ENCODE measurements around the gene ZBP1.

The ZBP1 gene

GRCh38 chr20:57590485-57591288, 29.5 kb downstream of the ZBP1 start:
- Histone ChIP-seq H2AFZ (ENCODE audit: low read length) (no peak overlapping the region), H3K9ac (ENCODE audit: low read depth, low read length, poor library complexity, severe bottlenecking) (no peak overlapping the region), H3F3A (ENCODE audit: low read depth) (no peaks in the 10 kb centered on the region), H4K20me1 (ENCODE audit: insufficient read depth, low read length, poor library complexity, severe bottlenecking) (no peaks in the 10 kb centered on the region), H3K79me2 (ENCODE audit: insufficient read depth, low read length) (no peaks in the 10 kb centered on the region), H3K36me3 (ENCODE audit: insufficient read depth, low read length) (no peaks in the 10 kb centered on the region), H3K4me3 (ENCODE audit: low read length, poor library complexity, severe bottlenecking) (no peak overlapping the region), H3K4me2 (ENCODE audit: low read depth, low read length, poor library complexity, severe bottlenecking) (no peak overlapping the region), H3K9me3 (ENCODE audit: insufficient read depth, low read depth, low read length) (no peaks in the 10 kb centered on the region), H3K27me3 (ENCODE audit: insufficient read depth, low read length, poor library complexity, severe bottlenecking) (no peaks in the 10 kb centered on the region), H3K9me2 (replicated peaks; ENCODE audit: low read depth, low read length) (no peaks in the 10 kb centered on the region), H3K4me1 (ENCODE audit: insufficient read depth, low read length, poor library complexity, severe bottlenecking) (no peaks in the 10 kb centered on the region)
- TF ChIP-seq CTCF (conservative IDR thresholded peaks at IDR 0.05; ENCODE audit: low read length) (no peak), EZH2phosphoT487 (IDR thresholded peaks at IDR 0.05; ENCODE audit: borderline replicate concordance) (no peak)

- no peak overlapping the region for H2AFZ ChIP-seq (ENCODE audit: low read length)
- no peak overlapping the region for H3K4me3 ChIP-seq (ENCODE audit: low read length, poor library complexity, severe bottlenecking)
- no peaks in the 10 kb centered on the region for H3K27me3 ChIP-seq (ENCODE audit: insufficient read depth, low read length, poor library complexity, severe bottlenecking)
- no peaks in the 10 kb centered on the region for H3K79me2 ChIP-seq (ENCODE audit: insufficient read depth, low read length)
- TF ChIP-seq EZH2phosphoT487 (IDR thresholded peaks at IDR 0.05; ENCODE audit: borderline replicate concordance) (no peak), CTCF (conservative IDR thresholded peaks at IDR 0.05; ENCODE audit: low read length) (no peak)
- no peaks in the 10 kb centered on the region for H4K20me1 ChIP-seq (ENCODE audit: insufficient read depth, low read length, poor library complexity, severe bottlenecking)
- H3F3A ChIP-seq (ENCODE audit: low read depth): no peaks in the 10 kb centered on the region
- H3K9me2 ChIP-seq (replicated peaks; ENCODE audit: low read depth, low read length): no peaks in the 10 kb centered on the region
- no peak overlapping the region for H3K4me2 ChIP-seq (ENCODE audit: low read depth, low read length, poor library complexity, severe bottlenecking)
- H3K4me1 ChIP-seq (ENCODE audit: insufficient read depth, low read length, poor library complexity, severe bottlenecking): no peaks in the 10 kb centered on the region
- H3K36me3 ChIP-seq (ENCODE audit: insufficient read depth, low read length): no peaks in the 10 kb centered on the region
- H3K9ac ChIP-seq (ENCODE audit: low read depth, low read length, poor library complexity, severe bottlenecking): no peak overlapping the region
- no peaks in the 10 kb centered on the region for H3K9me3 ChIP-seq (ENCODE audit: insufficient read depth, low read depth, low read length)
These were observed 30.3 kb downstream of the ZBP1 start for GRCh38 chr20:57589728-57590484.

- no peak overlapping the region for H3K9ac ChIP-seq (ENCODE audit: low read depth, low read length, poor library complexity, severe bottlenecking)
- H3K36me3 ChIP-seq (ENCODE audit: insufficient read depth, low read length): no peaks in the 10 kb centered on the region
- no peak for TF ChIP-seq CTCF (conservative IDR thresholded peaks at IDR 0.05; ENCODE audit: low read length)
- no peak for TF ChIP-seq EZH2phosphoT487 (IDR thresholded peaks at IDR 0.05; ENCODE audit: borderline replicate concordance)
- no peaks in the 10 kb centered on the region for H3K27me3 ChIP-seq (ENCODE audit: insufficient read depth, low read length, poor library complexity, severe bottlenecking)
- no peaks in the 10 kb centered on the region for H3F3A ChIP-seq (ENCODE audit: low read depth)
- H3K79me2 ChIP-seq (ENCODE audit: insufficient read depth, low read length): no peaks in the 10 kb centered on the region
- H3K9me3 ChIP-seq (ENCODE audit: insufficient read depth, low read depth, low read length): no peaks in the 10 kb centered on the region
- no peaks in the 10 kb centered on the region for H3K4me1 ChIP-seq (ENCODE audit: insufficient read depth, low read length, poor library complexity, severe bottlenecking)
- H4K20me1 ChIP-seq (ENCODE audit: insufficient read depth, low read length, poor library complexity, severe bottlenecking): no peaks in the 10 kb centered on the region
- no peak overlapping the region for H2AFZ ChIP-seq (ENCODE audit: low read length)
- no peak overlapping the region for H3K4me3 ChIP-seq (ENCODE audit: low read length, poor library complexity, severe bottlenecking)
- no peak overlapping the region for H3K4me2 ChIP-seq (ENCODE audit: low read depth, low read length, poor library complexity, severe bottlenecking)
- H3K9me2 ChIP-seq (replicated peaks; ENCODE audit: low read depth, low read length): no peaks in the 10 kb centered on the region
These were observed 31.0 kb downstream of the ZBP1 start for GRCh38 chr20:57589123-57589727.

Data from Loucy (cell line).